ENCODE data around the gene TELO2.
"Not testable (repeated sequence)": the region's sequence is repeated elsewhere in the genome, so short reads cannot be mapped to it uniquely, and the experiment has no call there.

Gene TELO2

DNA sequence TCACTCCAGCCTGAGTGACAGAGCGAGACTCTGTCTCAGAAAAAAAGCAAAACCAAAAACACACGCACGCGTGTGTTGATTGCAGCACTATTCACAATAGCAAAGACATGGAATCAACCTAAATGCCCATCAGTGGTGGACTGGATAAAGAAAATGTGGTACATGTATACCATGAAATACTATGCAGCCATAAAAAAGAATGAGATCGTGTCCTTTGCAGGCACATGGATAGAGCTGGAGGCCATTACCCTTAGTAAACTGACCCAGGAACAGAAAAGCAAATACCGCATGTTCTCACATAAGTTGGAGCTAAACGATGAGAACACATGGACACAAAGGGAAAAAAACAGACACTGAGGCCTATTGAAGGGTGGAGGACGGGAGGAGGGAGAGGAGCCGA lies 14.2 kb upstream of the TELO2 start:
- DNase-seq: not testable (repeated sequence)

GRCh38 chr16:1481906-1482835 lies 11.0 kb upstream of the TELO2 start:
- no peak for DNase-seq

GRCh38 chr16:1485847-1486496 lies 7.2 kb upstream of the TELO2 start:
- no peak for DNase-seq

GRCh38 chr16:1486551-1487390 lies 6.4 kb upstream of the TELO2 start:
- DNase-seq: no peak

- no peak for DNase-seq
Measured at GRCh38 chr16:1487395-1488053, 5.6 kb upstream of the TELO2 start.

GRCh38 chr16:1488054-1488601 lies 5.0 kb upstream of the TELO2 start:
- no peak for DNase-seq

DNA sequence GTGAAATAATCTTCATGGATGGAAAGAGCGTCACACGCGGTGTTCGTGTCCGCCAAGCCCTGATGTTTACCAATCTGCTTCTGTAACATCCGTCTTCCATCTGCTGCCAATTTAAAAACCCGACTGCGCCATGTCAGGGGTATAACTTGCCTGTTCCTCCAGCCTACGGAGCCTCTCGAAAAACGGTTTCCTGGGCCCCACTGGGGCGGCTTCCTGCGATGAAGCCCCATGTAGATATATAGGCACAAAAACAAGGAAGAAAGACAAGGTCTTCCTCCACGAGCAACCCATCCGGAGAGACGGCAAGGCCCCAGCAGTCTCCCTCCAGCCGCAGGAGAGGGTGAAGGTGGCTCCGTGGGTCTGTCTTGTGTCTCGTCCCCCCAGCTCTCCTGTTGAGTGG lies 4.5 kb upstream of the TELO2 start, which contains the start of gene PTX4:
Gene PTX4 (minus strand): TSS at position 326 of the 400 bp plus-strand sequence. CDS start 35 bp downstream, at position 291.
- DNase-seq: no peak

DNA sequence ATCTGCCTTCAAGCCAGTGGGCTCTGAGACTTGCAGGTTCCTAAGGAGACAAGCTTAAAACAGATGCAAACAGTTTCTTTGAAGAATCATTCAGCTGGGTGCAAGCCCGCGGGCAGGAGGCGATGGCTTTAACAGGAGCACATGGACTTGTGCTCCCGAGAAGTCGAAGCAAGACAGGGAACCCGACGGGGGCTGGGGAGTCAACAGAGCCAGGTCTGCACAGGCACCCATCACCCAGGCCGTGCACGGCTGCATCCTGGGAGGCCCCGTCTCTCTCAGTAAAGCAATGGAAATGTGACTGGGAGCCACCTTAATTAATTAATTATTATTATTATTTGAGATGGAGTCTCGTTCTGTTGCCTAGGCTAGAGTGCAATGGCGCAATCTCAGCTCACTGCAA lies 4.1 kb upstream of the TELO2 start:
- DNase-seq: no peak

GRCh38 chr16:1491327-1491726 lies 1.8 kb upstream of the TELO2 start:
- no peak for DNase-seq

DNA sequence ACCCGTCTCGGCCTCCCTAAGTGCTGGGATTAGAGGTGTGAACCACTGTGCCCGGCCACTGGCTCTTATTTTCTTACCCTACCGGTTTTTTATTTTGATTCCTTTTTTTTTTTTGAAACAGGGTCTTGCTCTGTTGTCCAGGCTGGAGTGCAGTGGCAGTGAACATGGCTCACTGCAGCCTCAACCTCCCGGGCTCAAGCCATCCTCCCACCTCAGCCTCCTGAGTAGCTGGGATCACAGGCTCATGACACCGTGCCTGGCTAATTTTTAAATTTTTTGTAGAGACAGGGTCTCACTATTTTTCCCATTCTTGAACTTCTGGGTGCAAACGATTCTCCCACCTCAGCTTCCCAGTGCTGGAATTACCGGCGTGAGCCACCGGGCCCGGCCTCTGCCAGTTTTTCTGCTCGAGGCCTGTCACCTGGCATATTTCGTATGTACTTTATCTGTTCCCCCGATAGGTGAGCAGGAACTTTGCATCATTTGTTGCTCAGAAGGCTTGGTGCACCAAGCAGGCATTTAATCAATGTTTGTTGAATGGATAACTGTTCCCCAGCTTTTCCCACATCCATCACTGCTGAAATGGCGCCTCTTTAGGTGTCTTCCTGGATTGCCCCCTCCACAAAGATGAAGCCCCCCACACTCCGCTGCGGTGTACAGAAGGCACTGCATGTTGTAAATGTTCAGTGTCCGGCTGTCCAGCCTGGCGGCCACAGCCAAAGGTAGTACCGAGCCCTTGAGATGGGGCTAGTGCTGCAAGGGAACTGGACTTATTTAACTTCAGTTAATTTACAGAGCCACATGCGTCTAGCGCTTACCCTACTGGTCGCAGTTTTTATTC lies 858 bp upstream of the TELO2 start:
- no peak for DNase-seq

- DNase-seq: no peak
Measured at GRCh38 chr16:1493746-1494094, 560 bp downstream of the TELO2 start.

GRCh38 chr16:1494129-1494640 lies 1.0 kb downstream of the TELO2 start:
- DNase-seq: no peak

DNA sequence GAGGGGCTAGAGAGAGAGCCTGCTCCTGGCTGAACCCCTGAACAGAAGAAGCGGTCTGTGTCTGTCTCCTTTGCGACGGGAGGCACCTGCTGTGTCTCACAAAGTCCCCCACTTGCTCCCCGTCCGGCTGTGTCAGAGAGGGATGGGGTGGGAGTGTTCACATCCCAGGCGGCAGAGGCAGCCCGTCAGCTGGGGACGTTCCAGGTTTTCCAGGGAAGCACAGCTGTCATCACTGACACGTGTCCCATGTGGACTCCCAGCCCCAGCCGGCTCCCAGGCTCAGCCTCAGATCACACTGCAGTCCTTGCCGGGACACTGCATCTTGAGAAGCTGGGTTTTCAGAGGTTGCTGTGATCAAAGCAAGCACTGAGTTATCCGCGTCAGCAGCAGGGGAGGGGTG lies 1.6 kb downstream of the TELO2 start:
- no peak for DNase-seq

DNA sequence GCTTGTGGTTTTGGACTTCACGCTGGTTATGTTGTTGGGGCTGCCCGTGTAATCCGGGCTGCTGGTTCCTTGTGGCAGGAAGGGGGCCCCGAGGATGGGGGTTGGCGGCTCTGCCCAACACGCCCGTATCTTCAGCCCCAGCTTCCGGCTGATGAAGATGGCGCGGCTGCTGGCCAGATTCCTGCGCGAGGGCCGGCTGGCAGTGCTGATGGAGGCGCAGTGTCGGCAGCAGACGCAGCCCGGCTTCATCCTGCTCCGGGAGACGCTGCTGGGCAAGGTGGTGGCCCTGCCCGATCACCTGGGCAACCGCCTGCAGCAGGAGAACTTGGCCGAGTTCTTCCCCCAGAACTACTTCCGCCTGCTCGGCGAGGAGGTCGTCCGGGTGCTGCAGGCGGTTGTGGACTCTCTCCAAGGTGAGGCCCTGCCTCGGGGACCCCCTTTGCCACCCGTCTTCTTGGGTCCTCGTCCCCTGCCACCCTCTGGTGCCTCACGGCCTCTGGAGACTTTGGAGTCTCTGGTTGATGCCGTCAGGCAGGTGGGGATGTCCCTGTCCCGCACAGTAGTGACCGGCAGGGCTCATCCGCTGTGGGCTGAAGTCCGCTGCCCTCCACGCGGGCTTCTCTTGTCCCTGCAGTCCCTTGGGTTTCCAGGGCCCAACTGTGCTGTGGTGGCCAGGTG lies 2.2 kb downstream of the TELO2 start:
- DNase-seq: no peak

- no peak for DNase-seq
Measured at GRCh38 chr16:1495889-1496262, 2.7 kb downstream of the TELO2 start.

- no peak for DNase-seq
Measured at GRCh38 chr16:1496464-1496863, 3.3 kb downstream of the TELO2 start.

DNA sequence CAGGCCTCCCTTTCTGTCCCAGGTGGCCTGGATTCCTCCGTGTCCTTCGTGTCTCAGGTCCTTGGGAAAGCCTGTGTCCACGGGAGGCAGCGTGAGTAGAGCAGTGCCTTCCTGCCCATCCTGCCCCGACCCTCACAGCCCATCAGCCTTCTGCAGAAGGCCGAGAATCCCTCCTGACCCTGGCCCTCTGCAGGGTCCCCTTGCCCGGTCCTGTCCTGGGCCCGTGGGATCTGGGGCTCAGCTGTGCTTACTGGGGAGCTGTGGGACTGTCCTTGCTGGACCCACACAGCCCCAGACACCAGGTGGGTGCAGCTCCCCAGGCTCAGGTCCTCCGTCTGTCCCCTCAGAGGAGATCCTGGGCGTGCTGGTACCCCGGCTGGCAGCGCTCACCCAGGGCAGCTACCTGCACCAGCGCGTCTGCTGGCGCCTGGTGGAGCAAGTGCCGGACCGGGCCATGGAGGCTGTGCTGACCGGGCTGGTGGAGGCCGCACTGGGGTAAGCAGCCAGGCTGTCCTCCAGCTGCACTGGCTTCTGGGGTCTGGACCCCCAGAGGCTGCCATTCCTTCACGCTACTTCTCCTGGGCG lies 3.9 kb downstream of the TELO2 start:
- DNase-seq: no peak

DNA sequence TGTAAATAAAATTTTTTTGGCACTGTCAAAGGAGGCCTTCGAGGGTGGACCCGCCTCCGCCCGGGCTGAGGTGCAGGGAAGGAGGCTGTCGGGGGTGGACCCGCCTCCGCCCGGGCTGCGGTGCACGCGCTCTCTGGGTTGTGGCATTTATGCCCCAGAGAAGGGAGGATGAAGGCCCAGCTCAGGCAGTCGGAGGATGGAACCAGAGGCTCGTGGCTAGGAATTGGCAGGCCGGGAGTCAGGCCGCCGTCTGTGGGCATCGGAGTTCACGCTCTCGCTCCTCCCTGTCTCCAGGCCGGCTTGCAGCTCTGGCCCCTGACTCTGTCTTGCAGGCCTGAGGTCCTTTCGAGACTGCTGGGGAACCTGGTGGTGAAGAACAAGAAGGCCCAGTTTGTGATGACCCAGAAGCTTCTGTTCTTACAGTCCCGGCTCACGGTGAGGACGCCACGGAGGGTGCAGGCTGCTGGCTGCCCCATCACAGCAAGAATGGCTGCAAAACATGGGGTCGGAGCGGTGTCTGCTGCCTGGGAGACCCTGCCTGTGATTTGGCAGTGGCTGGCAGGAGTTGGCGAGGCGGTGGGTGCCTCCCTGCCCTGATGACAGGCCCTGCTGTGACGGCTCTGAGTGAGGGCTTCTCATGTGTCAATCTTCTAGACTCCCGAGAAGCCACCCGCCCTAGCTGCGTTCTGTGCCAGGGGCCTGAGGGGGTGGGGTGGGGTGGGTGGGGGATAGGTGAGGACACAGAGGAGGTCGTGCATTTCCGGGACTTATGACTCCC lies 5.9 kb downstream of the TELO2 start:
- DNase-seq: no peak

- no peak for DNase-seq
Measured at GRCh38 chr16:1499756-1500464, 6.8 kb downstream of the TELO2 start.
